B cell (primary cell): ENCODE measurements around the gene ARL11. TPM values are rescaled to one million over a fixed set of nuclear protein-coding genes. Genes with fewer than 3 reads are reported as not detected.
A peak's percentile ranks its signal among the peaks of the same experiment; 100 is the strongest.

ENCODE experiments used
- ATAC-seq: fragments of 200-7000 bp; cut with Tn5 transposase; one replicate; pipeline ENCODE4 v1.10.0; 2021; ENCODE audit warnings: low read depth, mild to moderate bottlenecking, moderate number of reproducible peaks, moderate library complexity
- CTCF ChIA-PET: fragments of 350-600 bp; sonication (Branson Sonifier 250); formaldehyde crosslinking; loops from one replicate; lab custom pipeline; 2021; ENCODE audit warnings: antibody characterized with exemption, inconsistent platforms; lab: Charles Lee
- POLR2A ChIA-PET: fragments of 350-600 bp; sonication (Branson Sonifier 250); formaldehyde crosslinking; loops from one replicate; lab custom pipeline; 2021; ENCODE audit warnings: antibody characterized with exemption; lab: Charles Lee
- DNase-seq: peaks from one replicate; pipeline ENCODE4 v3.0.0; 2013
- H2AFZ ChIP-seq: 2 replicates; pipeline ENCODE4 v1.6.1; 2012; ENCODE audit warnings: mild to moderate bottlenecking, low read depth, low read length; ENCODE audit not compliant: insufficient read depth, poor library complexity, severe bottlenecking
- H3K27ac ChIP-seq, 2 donors: 1 replicate in 1 of 2; 2 replicates in 1 of 2; pipeline ENCODE4 v1.5.1; 2012 to 2013; ENCODE audit warnings: low read length in 2 of 2, mild to moderate bottlenecking in 2 of 2, moderate library complexity in 1 of 2
- H3K27me3 ChIP-seq, 4 experiments: fragments of 200-600 bp in 1 of 4; sonication (generic) in 1 of 4; replicated peaks in 1 of 4; 1 replicate in 2 of 4; 2 replicates in 2 of 4; pipeline versions ENCODE4 v1.6.1 to v1.7.0; 2013 to 2016; ENCODE audit warnings: low read length in 3 of 4, mild to moderate bottlenecking in 2 of 4, mixed read lengths in 1 of 4, moderate library complexity in 1 of 4; ENCODE audit not compliant: insufficient read depth in 4 of 4, control insufficient read depth in 3 of 4; ENCODE audit errors: control extremely low read depth in 1 of 4
- H3K36me3 ChIP-seq, 2 experiments: replicated peaks in 1 of 2; 1 replicate in 1 of 2; 2 replicates in 1 of 2; pipeline versions ENCODE4 v1.6.1 to v1.7.1; 2013; ENCODE audit warnings: low read length in 1 of 2; ENCODE audit not compliant: insufficient read depth in 2 of 2, control insufficient read depth in 1 of 2; ENCODE audit errors: control extremely low read depth in 1 of 2, extremely low read depth in 1 of 2
- H3K4me1 ChIP-seq, 2 donors: fragments of 200-600 bp in 1 of 2; sonication (generic) in 1 of 2; 1 replicate in 1 of 2; 2 replicates in 1 of 2; pipeline versions ENCODE4 v1.5.1 to v1.6.1; 2013 to 2017; ENCODE audit warnings: low read length in 2 of 2; ENCODE audit not compliant: control insufficient read depth in 2 of 2, insufficient read depth in 2 of 2
- H3K4me2 ChIP-seq: replicated peaks from 2 replicates; pipeline ENCODE3; 2012; ENCODE audit warnings: mild to moderate bottlenecking, low read depth, low read length; ENCODE audit not compliant: poor library complexity, severe bottlenecking
- H3K4me3 ChIP-seq, 5 experiments: fragments of 200-600 bp in 1 of 5; sonication (generic) in 1 of 5; 1 replicate in 3 of 5; 2 replicates in 2 of 5; pipeline versions ENCODE4 v1.5.1 to v1.7.0; 2011 to 2016; ENCODE audit warnings: low read length in 4 of 5, mild to moderate bottlenecking in 4 of 5, low read depth in 2 of 5, control low read depth in 1 of 5, moderate library complexity in 1 of 5; ENCODE audit not compliant: insufficient read depth in 1 of 5; ENCODE audit errors: control extremely low read depth in 1 of 5, extremely low read depth in 1 of 5
- H3K79me2 ChIP-seq: fragments of 200-600 bp; sonication (generic); one replicate; pipeline ENCODE4 v1.6.0; 2016; ENCODE audit warnings: low read length; ENCODE audit not compliant: control insufficient read depth, insufficient read depth
- H3K9ac ChIP-seq: fragments of 200-600 bp; sonication (generic); 2 replicates; pipeline ENCODE4 v1.6.1; 2017; ENCODE audit warnings: mild to moderate bottlenecking, low read length, moderate library complexity
- H3K9me3 ChIP-seq, 3 donors: one replicate each; pipeline versions ENCODE4 v1.6.1 to v1.7.1; 2013; ENCODE audit warnings: low read length in 2 of 3; ENCODE audit not compliant: control insufficient read depth in 2 of 3, insufficient read depth in 1 of 3; ENCODE audit errors: control extremely low read depth in 1 of 3
- H4K20me1 ChIP-seq: 2 replicates; pipeline ENCODE4 v1.6.0; 2012; ENCODE audit warnings: mild to moderate bottlenecking, low read length; ENCODE audit not compliant: insufficient read depth, control insufficient read depth, poor library complexity, severe bottlenecking
- H3K27ac Mint-ChIP-seq: one replicate; pipeline ENCODE4 v1.8.0; 2021; ENCODE audit warnings: mixed read lengths
- H3K27me3 Mint-ChIP-seq: one replicate; pipeline ENCODE4 v1.8.0; 2021; ENCODE audit warnings: mixed read lengths
- H3K4me1 Mint-ChIP-seq: one replicate; pipeline ENCODE4 v1.8.0; 2021; ENCODE audit warnings: mixed read lengths
- H3K4me3 Mint-ChIP-seq: one replicate; pipeline ENCODE4 v1.8.0; 2021; ENCODE audit warnings: mixed read lengths
- H3K9me3 Mint-ChIP-seq: one replicate; pipeline ENCODE4 v1.8.0; 2022; ENCODE audit warnings: mixed read lengths; ENCODE audit not compliant: insufficient read depth
- CTCF ChIP-seq: fragments of 200-600 bp; IDR thresholded peaks from one replicate; pipeline ENCODE4 v1.8.0; 2022; ENCODE audit warnings: antibody characterized with exemption, mild to moderate bottlenecking
- EZH2 ChIP-seq: IDR thresholded peaks from 2 replicates; pipeline ENCODE4 v1.6.1; 2012; ENCODE audit warnings: borderline replicate concordance, low read depth, mild to moderate bottlenecking, moderate library complexity, low read length; ENCODE audit not compliant: insufficient read depth, poor library complexity, severe bottlenecking
- WGBS: methylation state at CpG from one replicate; pipeline ENCODE4 v1.1.5; 2013; ENCODE audit warnings: missing lambda C conversion rate; ENCODE audit not compliant: insufficient coverage; 5-methylcytosine and 5-hydroxymethylcytosine counted together
- intact Hi-C: fragments of 100-400 bp; cut with micrococcal nuclease; formaldehyde crosslinking; loops from one replicate; pipeline ENCODE4 v1.10.0; 2022
- polyA plus RNA-seq: library from polyadenylated mRNA; depleted of rRNA; stranded (reverse); fragments of >200 nt; gene quantifications from 2 replicates; pipeline ENCODE4 v1.2.3, GENCODE V29; 2012
- total RNA-seq, 2 donors: library from RNA; stranded (reverse); fragments of 120-200 nt in 1 of 2; gene quantifications; 1 replicate in 1 of 2; 2 replicates in 1 of 2; pipeline versions ENCODE4 v1.2.3 to v1.2.4, GENCODE V29; 2013 to 2022

The ARL11 gene
- total and polyA plus RNA-seq, 2 donors (not counting 1 experiment from before 2014, with no cell fraction given): 5.8 to 21.4 TPM

GRCh38 chr13:49638744-49639072, 10.4 kb downstream of the ARL11 start:
- Histone ChIP-seq H2AFZ (no peak overlapping the region), H3K27me3 (no peaks in the 10 kb centered on the region), H3K79me2 (peaks cover 4% of the 10 kb centered on the region), H3K9ac (no peak overlapping the region), H3K36me3 (peaks cover 0 to 4% of the 10 kb centered on the region in 2 experiments), H3K4me2 (no peak overlapping the region), H4K20me1 (peaks cover under 1% of the 10 kb centered on the region), H3K9me3 (no peaks in the 10 kb centered on the region), H3K4me1 (peaks cover 26 to 31% of the 10 kb centered on the region in 2 donors), H3K4me3 (no peak overlapping the region), H3K27ac (no peak overlapping the region)
- Mint-ChIP-seq H3K27me3 (no peaks in the 10 kb centered on the region), H3K9me3 (no peaks in the 10 kb centered on the region), H3K4me1 (peaks cover 52% of the 10 kb centered on the region), H3K4me3 (no peak overlapping the region), H3K27ac (no peak overlapping the region)
- no peak for TF ChIP-seq EZH2
- no peak for TF ChIP-seq CTCF
- CTCF ChIA-PET: no interaction called here
- POLR2A ChIA-PET: no interaction called here
- intact Hi-C loops: no loop called here
- DNase-seq (no peak), ATAC-seq (no peak)
- WGBS: no CpG with 5 or more reads among the region's 2 CpGs

- POLR2A ChIA-PET: interaction anchor here (1.2 kb wide), 1 partner anchor 12 kb away, joined by 4 read pairs; no protein-coding TSS in a partner anchor
- Histone ChIP-seq H3K27me3 (no peaks in the 10 kb centered on the region), H3K9ac (no peak overlapping the region), H3K79me2 (no peaks in the 10 kb centered on the region), H3K4me1 (peaks cover 13 to 15% of the 10 kb centered on the region in 2 donors), H3K36me3 (no peaks in the 10 kb centered on the region), H3K27ac (no peak overlapping the region), H3K4me2 (no peak overlapping the region), H3K9me3 (no peaks in the 10 kb centered on the region), H2AFZ (no peak overlapping the region), H3K4me3 (no peak overlapping the region), H4K20me1 (no peaks in the 10 kb centered on the region)
- peaks cover 37% of the 10 kb centered on the region for H3K4me1 Mint-ChIP-seq
- H3K27me3 Mint-ChIP-seq: no peaks in the 10 kb centered on the region
- 90% methylated on average over 2 of the region's 4 CpGs for WGBS
- peak overlapping the region; percentile 26 for H3K27ac Mint-ChIP-seq
- TF ChIP-seq CTCF: no peak
- TF ChIP-seq EZH2: no peak
- no peaks in the 10 kb centered on the region for H3K9me3 Mint-ChIP-seq
- H3K4me3 Mint-ChIP-seq: peak overlapping the region; percentile 39
- DNase-seq (no peak), ATAC-seq (no peak)
- CTCF ChIA-PET: interaction anchor here (1.2 kb wide), 1 partner anchor 34 kb away, joined by 4 read pairs; no protein-coding TSS in a partner anchor
- intact Hi-C loops: loop anchor here (2.0 to 5.0 kb wide), 2 partner anchors 13 to 50 kb away; partner anchors contain the start of genes ARL11 and EBPL
Measured at GRCh38 chr13:49641801-49642291, 13.5 kb downstream of the ARL11 start.
